SK-N-SH (cell line): ENCODE results near the gene LPA.

Experiments used
- CHD2 ChIP-seq: fragments of 150-350 bp; IDR thresholded peaks from 2 replicates; pipeline ENCODE4 v1.6.1; 2018; ENCODE audit warnings: low read length; ENCODE audit not compliant: partially characterized antibody
- CTCF ChIP-seq: fragments of 200-600 bp; sonication (generic); IDR thresholded peaks from 2 replicates; pipeline ENCODE4 v1.6.1; 2017; ENCODE audit warnings: antibody characterized with exemption, mild to moderate bottlenecking, moderate library complexity
- EP300 ChIP-seq, 2 experiments: IDR thresholded peaks; 2 replicates each; pipeline versions ENCODE4 v1.4.0 to v1.6.1; 2012; ENCODE audit warnings: borderline replicate concordance in 1 of 2, low read depth in 1 of 2, low read length in 1 of 2
- GABPA ChIP-seq: IDR thresholded peaks from 2 replicates; pipeline ENCODE4 v1.4.0; 2012; ENCODE audit warnings: low read depth, mild to moderate bottlenecking
- JUND ChIP-seq: IDR thresholded peaks from 2 replicates; pipeline ENCODE4 v1.4.0; 2012
- MAX ChIP-seq: IDR thresholded peaks from 2 replicates; pipeline ENCODE4 v1.4.0; 2012; ENCODE audit warnings: low read depth
- REST ChIP-seq: IDR thresholded peaks from 2 replicates; pipeline ENCODE4 v1.6.1; 2012; ENCODE audit warnings: mild to moderate bottlenecking, low read depth, low read length, moderate library complexity
- RFX5 ChIP-seq: IDR thresholded peaks from 2 replicates; pipeline ENCODE4 v1.6.1; 2012; ENCODE audit warnings: mild to moderate bottlenecking, improper control_type of control experiment, low read length

GRCh38 chr6:160532315-160532714 is 131.8 kb downstream of the LPA start:
- TF ChIP-seq CTCF (no peak), RFX5 (no peak), EP300 (IDR thresholded peaks at IDR 0.05; ENCODE audit: borderline replicate concordance in 1 of 2, low read depth in 1 of 2, low read length in 1 of 2) (no peak), MAX (no peak), JUND (no peak), CHD2 (no peak), REST (no peak), GABPA (no peak)
